GM21526 (cell line): ENCODE results near the gene EVL.
"Not testable (repeated sequence)": the region's sequence is repeated elsewhere in the genome, so short reads cannot be mapped to it uniquely, and the experiment has no call there.

Experiments
- ATAC-seq: cut with Tn5 transposase; IDR thresholded peaks from one replicate; pipeline ENCODE4 v1.9.1; 2021; ENCODE audit warnings: moderate library complexity; ENCODE audit not compliant: unreplicated experiment, low FRiP score

EVL gene

DNA sequence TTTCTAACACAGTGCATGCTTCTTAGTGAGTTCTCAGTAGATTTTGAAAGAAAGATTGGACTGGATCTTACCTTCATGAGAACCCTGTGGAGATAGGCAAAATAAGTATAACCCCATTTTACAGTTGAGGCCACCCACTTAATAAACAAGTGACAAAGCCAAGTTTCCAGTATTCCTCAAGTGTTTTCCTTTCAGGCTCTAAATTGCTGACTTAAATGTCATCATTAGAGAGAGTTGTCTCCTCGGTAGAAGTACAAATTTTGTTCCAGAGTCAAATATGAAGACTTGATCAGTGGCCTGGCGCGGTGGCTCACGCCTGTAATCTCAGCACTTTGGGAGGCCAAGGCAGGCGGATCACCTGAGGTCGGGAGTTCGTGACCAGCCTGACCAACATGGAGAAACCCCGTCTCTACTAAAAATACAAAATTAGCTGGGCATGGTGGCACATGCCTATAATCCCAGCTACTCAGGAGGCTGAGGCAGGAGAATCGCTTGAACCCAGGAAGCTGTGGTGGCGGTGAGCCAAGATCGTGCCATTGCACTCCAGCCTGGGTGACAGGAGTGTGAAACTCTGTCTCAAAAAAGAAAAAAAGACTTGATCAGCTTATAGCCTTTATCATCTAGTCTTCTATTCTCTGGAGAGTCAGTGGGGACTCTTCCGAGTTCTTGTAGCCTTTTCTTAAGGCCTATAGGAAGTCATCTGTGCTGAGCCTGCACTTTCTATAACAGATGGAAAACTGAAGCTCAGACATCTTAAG lies 708 bp upstream of the EVL start:
- not testable (repeated sequence) for ATAC-seq

DNA sequence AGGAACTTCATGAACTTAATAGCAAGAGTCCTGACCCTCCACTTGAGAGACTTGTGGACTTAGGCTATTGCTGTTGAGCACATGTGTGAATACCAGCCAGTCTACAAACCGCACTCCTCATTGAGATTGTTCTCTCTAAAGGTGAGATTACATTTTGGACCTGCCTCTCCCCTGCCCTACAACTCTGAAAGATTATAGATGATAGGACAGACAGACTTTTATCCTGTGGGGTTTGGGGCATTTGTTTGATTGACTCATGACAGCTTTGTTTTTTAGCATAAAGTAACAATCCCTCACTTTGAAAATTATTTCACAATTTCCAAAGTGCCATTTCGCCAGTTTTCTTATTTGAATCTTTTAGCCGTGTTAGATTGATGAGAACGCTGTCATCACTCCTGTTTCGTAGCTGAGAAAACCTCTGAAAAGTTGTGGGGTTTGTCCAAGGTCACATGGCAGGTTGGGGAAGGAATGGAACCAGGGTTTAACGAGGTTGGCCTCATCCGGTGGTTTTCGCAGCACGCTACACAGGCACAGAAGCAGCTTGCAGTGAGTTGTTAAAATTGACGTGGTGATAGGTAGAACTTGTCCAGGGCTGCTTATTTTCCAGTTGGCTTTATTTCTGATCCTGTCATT lies 836 bp downstream of the EVL start:
- peak; percentile 44 for ATAC-seq

DNA sequence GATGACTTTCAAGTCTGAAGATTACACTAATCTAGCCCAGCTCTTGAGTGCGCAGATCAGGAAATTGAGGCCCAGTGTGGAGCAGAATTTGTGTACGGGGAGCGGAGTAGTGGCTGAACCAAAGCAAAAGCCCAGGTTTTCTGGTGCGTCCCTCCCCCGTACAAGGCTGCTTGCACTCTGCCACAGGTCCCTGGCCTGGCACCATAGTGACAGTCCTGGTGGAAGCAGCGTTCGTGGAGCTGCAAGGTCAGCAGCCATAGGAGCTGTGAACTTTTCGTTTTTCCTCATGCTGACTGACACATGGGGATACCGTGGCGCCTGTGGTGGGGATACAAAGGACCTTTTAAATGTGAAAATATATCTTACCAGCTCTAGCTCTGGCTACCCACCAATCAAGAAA lies 1.7 kb downstream of the EVL start:
- ATAC-seq: no peak

DNA sequence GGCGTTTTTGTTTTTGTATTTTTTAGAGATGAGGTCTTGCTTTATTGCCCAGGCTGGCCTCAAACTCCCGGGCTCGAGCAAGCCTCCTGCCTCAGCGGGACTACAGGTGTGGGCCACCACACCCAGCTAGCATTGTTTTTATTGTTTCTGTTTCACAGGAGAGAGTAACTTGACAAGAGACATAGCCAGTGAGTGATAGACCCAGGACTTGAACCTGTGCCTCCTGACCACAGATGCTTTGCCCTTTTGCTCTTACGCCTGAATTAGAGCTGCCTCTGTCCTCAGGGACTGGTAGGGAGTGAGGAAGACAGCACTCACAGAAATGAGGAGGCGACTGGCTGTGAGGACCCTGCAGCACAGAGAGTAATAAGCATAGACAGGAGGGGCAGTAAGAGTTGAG lies 2.3 kb downstream of the EVL start:
- ATAC-seq: no peak

DNA sequence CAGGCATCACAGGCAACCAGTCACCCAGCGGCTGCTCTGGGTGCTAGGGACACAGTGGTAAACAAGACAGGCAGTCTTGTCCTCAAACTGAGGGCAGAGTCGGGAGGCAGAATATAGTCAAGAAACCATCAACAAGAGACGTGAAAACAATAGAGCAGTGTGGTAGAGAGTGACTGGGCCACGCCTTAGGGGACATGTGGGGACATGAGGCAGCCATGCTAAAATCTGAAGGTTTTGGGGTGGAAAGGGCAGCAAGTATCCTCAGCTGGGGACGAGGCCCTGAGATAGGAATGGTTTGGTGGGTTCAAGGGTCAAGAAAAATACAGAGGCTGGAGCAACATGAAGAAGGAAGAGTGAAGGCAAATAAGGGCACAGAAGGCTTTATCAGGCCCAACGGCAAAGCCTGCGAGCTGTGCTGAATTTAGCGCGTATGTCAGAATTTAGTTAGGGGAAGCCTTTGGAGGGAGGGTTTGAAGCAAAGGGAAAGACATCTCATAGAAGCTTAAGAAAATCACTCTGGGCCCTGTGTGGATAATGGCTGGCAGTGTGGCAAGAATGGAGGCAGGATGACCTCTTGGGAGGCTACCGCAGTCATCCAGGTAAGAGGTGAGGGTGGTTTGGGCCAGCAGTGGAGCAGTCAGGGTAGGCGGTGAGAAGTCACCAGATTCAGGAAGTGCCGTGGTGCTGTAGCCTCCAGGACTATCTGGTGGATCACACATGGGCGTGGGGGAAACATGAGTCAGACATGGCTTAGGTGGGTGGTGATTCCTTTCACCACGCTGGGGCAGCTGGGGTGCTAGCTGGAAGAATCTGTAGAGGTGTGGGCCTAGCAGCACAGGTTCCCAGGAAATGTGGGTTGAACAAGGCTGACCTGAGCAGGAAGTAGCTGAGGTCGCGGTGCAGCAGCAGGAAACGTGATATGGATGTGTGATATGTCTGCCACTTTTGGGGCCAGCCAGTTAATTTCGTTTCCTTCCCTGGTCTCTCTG lies 3.0 kb downstream of the EVL start:
- peak; percentile 19 for ATAC-seq

DNA sequence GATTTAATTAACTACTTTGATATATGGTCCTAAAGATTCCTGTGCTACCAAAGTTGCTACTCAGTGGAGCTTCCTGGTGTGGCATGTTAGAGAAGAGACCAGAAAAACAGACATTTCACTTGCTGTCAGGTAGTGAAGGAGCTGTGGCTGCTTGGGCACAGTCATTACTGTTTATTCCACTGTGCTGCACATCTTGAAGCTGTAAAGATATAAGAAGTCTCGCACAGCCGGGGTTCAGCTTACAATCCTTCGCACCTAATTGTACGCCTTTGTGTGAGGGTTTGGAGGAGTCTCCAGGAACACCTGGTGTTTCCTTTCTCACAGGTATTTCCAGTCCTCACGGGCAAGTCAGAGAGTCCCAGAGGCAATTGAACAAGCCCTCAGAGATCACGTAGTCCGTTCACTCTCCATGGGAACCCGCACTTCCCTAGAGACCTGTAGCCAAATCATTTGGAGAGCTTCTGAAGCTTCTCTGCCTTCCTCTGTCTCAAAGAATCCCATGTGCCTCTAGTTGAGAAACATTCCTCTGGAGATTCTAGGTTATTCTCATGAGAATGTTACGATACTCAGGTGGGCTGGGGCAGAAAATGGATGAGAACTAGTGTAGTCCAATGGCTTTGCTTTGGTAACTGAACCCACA lies 4.1 kb downstream of the EVL start:
- ATAC-seq: no peak

DNA sequence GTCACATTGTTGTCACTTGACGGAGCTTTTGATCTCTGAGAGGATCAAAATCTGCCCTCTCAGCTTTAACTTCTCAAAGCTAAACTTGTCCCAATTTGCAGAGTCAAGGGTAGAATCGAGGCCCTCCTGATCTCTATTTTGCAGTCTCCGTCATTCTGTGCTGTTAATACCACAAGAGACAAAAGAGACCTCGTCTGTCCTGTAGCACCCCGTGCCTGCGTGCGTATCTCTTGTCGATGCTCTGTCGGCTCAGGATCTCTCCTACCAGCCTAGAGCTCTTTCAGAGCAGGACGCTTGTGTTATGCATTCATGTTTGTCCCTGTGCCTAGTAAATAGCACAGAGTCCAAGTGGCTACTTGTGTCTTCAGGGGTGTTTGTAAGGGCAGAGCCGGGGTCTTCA lies 5.1 kb downstream of the EVL start:
- ATAC-seq: no peak

DNA sequence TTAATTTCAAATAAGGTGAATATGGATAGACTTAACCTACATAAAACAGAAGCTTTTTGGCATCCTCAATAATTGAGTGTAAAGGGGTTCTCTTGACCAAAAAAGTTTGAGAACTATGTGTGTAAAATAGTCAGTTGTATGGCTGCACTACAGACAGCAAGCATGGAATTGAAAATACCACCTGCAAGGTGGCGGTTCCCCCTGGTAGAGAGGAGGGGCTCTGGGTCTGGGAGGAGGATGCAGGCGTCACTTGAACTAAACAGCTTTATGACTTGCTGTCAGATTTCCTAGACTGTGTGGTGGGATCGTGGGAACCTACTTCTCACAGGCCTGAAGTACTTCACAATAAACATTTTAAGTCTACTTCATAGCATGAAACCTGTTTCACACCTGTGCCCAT lies 6.3 kb downstream of the EVL start:
- no peak for ATAC-seq

DNA sequence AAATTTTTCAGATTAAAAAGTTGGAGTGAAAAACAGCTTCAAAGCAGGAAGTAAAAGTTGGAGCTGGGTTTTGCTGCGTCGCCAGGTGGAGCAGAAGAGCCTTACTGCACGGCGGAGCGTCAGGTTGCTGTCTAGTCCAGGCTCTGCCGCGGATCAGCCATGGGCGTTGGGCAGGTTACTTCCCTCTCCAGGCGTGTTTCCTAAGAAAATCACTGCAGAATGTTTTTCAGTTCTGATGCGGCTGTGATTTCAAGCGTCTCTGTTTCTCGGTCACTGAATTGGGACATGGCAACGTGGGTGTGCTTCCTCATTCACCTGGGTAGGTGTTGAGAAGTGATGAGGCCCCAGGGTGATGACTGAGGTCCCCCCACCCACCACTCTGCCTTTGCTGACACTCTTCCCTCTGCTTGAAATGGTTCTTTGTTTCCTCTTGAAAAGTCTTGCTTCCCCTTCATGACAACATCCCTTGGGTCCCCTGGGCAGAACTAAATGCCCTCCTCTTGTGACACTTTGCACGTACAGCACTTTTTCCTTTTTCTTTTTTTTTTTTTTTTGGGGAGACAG lies 7.6 kb downstream of the EVL start:
- ATAC-seq: peak; percentile 38

DNA sequence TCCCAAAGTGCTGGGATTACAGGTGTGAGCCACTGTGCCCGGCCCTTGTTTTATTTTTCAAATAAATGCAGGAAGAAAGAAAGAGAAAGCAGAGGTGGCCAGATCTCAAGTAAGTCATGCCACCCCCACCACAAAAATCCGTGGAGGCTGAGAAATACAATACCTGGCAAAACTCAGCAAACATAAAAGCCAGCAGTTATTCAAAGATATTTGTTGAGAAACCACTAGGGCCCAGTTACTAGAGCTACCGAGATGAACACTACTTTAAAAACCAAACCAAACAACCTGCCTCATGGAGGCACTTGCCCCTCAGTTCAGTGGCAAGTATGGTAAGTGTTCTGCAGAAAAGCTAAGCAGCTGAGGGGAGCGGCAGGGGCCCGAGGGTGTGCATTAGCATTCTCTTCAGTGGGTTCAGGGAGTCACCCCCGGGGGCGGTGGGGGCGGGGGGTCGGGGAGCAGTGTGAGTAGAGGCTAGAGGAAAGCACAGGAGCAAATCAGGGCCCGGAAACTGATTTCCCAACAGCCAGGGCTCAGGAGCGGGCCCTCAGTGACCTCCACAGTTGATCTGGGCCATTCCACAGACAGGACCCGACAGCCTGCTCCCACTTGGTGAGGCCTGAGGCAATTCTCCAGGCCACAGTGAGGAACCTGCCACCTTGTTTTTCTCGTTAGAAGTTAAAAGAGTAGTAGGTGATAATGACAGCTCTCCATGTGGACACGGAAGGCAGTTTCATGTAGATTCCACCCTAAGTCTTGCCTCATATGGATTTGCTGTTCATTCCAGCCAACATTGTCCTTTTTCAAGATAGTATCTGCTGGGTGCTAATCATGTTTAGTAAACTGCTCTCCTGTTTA lies 8.6 kb downstream of the EVL start:
- ATAC-seq: no peak

DNA sequence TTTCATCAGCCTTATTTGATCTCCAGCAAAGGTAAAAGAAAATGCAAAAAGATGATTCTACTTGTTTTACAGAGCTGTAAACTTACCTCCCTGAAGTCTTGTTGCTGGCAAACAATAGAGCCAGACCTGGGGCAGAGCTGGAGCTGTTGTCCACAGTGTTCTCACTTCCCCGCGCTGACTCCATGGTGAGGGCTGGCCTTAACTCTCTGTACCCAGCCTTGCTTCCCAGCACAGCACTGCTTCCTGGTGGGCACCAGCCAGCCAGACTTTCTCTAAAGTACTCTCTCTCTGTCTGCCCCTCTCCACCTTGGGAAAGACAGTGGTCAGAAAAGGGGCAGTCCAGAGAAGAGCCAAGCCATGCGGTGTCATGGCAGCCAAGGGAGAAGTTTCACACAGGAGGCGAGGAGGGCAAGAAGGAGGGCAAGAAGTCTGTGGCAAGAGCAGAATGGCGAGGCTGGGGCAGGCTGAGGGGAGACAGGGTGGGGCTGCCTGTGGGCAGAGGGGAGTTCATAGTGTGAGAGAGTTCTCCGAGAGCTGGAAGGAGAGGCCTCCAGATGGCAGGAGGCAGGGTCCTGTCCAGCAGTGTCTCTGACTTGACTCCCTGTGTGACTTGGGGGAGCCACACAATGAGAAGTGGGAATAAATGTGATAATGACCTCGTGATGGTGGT lies 9.3 kb downstream of the EVL start:
- no peak for ATAC-seq

DNA sequence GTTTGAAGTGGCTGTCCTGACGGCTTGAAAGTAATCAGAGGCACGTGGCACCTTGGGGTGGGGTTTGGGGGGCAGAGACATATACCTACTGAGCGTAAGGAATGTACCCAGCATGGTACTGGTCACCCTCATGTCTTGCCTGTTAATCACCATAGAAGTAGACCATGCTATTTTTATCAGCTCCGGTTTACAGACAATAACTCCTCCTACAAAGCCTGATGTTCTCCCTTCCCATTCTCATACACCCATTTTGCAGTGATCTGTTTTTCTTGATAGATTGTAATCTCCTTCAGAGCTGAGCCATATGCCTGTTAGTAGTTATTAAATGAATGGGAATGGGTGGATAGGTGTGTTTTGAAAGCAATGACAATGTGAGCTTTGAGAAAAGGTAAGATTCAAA lies 10.5 kb downstream of the EVL start:
- ATAC-seq: no peak

DNA sequence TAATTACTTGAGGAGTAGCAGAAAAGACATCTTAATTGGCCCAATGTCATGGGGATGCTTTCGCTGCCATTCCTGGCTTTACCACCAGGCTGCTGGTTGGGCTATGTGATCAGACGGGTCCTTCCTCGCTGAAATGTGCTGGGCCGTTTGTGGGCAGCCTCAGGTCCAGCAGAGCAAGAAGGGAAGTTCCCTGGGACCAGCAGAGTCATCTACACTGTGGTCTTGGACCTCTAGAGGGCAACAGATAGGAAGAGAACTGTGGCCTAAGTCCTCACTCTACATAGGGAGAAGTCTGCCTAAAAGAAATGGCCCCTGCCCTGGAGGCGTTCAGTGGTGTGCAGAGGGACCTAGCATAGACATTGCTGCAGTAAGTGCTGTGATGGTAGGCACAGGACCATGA lies 10.9 kb downstream of the EVL start:
- no peak for ATAC-seq

DNA sequence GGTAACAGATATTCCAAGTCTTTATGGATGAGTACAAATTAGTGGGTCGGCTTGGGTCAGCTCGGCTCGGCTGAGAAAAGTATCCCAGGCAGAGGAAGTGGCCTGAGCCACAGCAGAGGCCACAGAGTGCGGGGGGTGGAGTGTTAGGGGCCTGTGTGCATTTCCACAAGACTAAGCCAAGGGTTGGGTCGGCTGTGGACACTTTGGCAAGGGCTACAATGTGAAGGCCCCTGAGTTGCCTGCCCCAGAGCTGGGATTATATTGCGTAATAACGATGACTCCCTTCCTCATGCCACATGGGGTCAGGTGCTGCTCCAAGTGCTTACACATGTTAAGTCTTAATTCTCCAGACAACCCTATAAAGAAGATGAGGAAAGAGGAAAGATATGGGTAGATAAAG lies 11.4 kb downstream of the EVL start:
- no peak for ATAC-seq

DNA sequence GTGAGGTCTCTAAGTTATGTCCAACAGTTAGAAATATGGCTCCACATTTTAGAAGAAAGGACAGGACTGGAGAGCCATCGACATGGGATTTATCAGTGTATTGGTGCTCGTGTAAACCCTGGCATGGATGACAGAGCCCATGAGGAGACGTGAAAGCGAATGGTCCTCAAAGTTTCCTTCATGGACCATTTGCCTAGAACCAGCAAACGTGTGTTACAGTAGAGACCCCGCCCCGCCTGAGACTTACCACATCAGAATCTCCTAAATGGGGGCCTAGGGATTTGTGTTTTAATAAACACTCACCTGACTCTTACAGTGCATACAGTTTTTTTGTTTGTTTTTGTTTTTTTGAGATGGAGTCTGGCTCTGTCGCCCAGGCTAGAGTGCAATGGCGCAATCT lies 12.2 kb downstream of the EVL start:
- ATAC-seq: no peak

DNA sequence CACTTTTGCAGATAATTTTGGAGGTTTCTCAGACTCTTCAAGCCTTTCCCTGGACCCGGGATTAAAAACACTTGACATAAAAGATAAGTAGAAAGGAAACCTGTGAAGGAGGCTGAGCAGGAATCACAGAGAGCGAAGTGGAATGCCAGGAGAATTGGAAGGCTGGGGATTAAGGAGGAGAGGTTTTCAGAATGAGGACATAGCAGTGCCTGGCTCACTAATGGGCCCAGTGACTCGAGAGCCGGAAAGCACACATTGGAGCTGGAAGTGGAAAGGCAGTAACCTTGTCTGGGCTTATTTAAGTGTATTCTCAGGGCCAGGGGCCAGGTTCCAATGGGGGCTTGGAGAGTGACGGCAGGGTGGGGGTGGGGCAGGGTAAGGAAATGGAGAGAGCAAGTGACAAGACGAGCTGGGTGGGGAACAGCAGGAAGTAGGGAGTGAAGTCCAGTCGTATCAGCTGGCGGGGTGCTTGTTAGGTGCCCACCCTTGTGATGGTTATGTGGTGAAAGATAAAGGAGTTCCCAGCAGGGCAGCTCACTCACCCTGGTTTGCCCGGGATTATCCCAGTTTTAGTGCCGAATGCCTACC lies 13.1 kb downstream of the EVL start:
- ATAC-seq: no peak

DNA sequence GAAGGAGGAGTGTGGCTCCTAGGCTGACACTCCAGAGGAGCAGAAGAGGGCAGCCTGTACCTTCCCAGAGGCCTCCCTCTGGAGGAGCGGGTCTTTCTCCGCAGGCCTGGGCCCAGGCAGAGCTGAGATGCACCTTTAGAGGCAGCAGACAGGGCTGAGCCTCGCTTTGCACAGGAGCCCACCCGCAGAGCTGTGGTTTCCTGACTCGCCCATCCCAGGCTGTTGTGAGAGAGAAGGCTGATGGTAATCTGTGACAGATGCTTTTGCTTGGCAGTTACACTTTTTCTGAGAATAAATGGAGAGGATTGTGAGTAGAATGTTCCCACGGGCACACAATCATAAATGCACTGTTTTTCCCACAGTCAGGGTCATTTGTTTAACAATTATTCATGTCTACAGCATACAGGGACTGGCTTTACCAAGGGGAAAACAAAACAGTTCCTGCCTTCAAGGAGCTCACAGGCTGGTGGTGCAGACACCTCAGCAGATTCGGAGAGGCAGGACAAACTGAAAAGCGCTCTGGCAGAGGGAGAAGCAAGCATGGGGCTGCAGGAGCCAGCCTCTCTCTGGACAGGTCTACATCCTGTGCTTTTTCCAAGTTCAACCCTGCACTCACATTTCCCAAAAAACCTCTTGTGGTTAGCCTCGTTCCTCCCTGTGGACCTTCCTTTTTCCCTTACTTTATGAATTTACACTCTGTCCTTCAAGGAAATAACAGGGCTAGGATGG lies 13.9 kb downstream of the EVL start:
- no peak for ATAC-seq

DNA sequence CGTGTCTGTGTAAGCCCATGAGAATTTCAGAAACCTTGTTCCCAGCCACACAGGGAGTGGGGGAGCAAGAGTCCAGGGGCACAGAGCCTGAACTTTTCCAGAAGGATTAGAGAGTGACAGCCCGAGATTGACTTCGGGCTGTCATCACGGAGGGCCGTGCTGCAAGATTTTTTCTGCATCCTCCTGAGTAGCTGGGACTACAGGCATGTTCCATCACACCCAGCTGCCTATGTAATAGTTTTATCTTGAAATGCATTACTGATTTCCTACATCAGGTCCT lies 14.4 kb downstream of the EVL start:
- no peak for ATAC-seq
